H1 (cell line): ENCODE data around the gene SPI1. TPM values are rescaled to one million over a fixed set of nuclear protein-coding genes. Genes with fewer than 3 reads are reported as not detected.

Source experiments
- CTCF ChIA-PET: fragments of 300-600 bp; sonication (Branson Sonifier 250); formaldehyde crosslinking; loops from one replicate; lab custom pipeline; 2021; ENCODE audit not compliant: partially characterized antibody; lab: Charles Lee
- POLR2A ChIA-PET: fragments of 300-600 bp; sonication (Branson Sonifier 250); formaldehyde crosslinking; loops from one replicate; lab custom pipeline; 2021; ENCODE audit warnings: inconsistent platforms; ENCODE audit not compliant: partially characterized antibody; lab: Charles Lee
- DNase-seq, 2 experiments: peaks; one replicate each; pipeline versions ENCODE4 v3.0.0 to v3.0.0-alpha.2; 2010 to 2022; ENCODE audit warnings: low spot score in 2 of 2, low read depth in 1 of 2, mixed read lengths in 1 of 2
- FAIRE-seq: peaks from 2 replicates; lab custom pipeline; 2011; peaks lifted over from hg19 to GRCh38; lab: Jason Lieb, UNC
- H2AFZ ChIP-seq: 2 replicates; pipeline ENCODE4 v1.8.1; 2012; ENCODE audit warnings: low read length, inconsistent platforms
- H2AK5ac ChIP-seq: 2 replicates; pipeline ENCODE4 v1.6.1; 2013; ENCODE audit warnings: low read depth, low read length
- H2BK120ac ChIP-seq: replicated peaks from 2 replicates; pipeline ENCODE3; 2013; ENCODE audit warnings: low read depth, low read length, inconsistent platforms
- H2BK12ac ChIP-seq: 2 replicates; pipeline ENCODE4 v1.6.1; 2013; ENCODE audit warnings: low read depth, low read length
- H2BK15ac ChIP-seq: 2 replicates; pipeline ENCODE4 v1.6.1; 2013; ENCODE audit warnings: low read length
- H2BK20ac ChIP-seq: 2 replicates; pipeline ENCODE4 v1.6.1; 2013; ENCODE audit warnings: low read length
- H2BK5ac ChIP-seq: 2 replicates; pipeline ENCODE4 v1.6.1; 2013; ENCODE audit warnings: low read depth, low read length
- H3K14ac ChIP-seq: 2 replicates; pipeline ENCODE4 v1.6.1; 2013; ENCODE audit warnings: inconsistent platforms; ENCODE audit not compliant: insufficient read length
- H3K18ac ChIP-seq: 2 replicates; pipeline ENCODE4 v1.6.1; 2013; ENCODE audit warnings: low read length; ENCODE audit errors: extremely low read depth
- H3K23ac ChIP-seq: 2 replicates; pipeline ENCODE4 v1.6.1; 2013; ENCODE audit warnings: inconsistent platforms; ENCODE audit not compliant: insufficient read length
- H3K23me2 ChIP-seq: 2 replicates; pipeline ENCODE4 v1.6.1; 2013; ENCODE audit warnings: low read depth, low read length
- H3K27ac ChIP-seq: 2 replicates; pipeline ENCODE4 v1.6.1; 2011; ENCODE audit warnings: low read depth, low read length, inconsistent platforms
- H3K27me3 ChIP-seq, 4 experiments: replicated peaks in 1 of 4; 1 replicate in 1 of 4; 2 replicates in 3 of 4; pipeline versions ENCODE4 v1.6.1 to v1.8.1; 2011 to 2013; ENCODE audit warnings: low read length in 3 of 4, mild to moderate bottlenecking in 3 of 4, inconsistent platforms in 2 of 4, mixed read lengths in 2 of 4, moderate library complexity in 1 of 4; ENCODE audit not compliant: control insufficient read depth in 3 of 4, insufficient read depth in 3 of 4; ENCODE audit errors: extremely low read depth in 1 of 4
- H3K36me3 ChIP-seq, 4 experiments: 2 replicates each; pipeline versions ENCODE4 v1.6.1 to v1.8.1; 2011 to 2013; ENCODE audit warnings: mild to moderate bottlenecking in 4 of 4, low read length in 3 of 4, moderate library complexity in 2 of 4, control low read depth in 1 of 4, inconsistent platforms in 1 of 4; ENCODE audit not compliant: insufficient read depth in 4 of 4, control insufficient read depth in 2 of 4
- H3K4ac ChIP-seq: replicated peaks from 2 replicates; pipeline ENCODE3; 2013; ENCODE audit warnings: low read length, low read depth, mixed read lengths, inconsistent platforms; ENCODE audit not compliant: insufficient read length
- H3K4me1 ChIP-seq, 4 experiments: replicated peaks in 1 of 4; 1 replicate in 1 of 4; 2 replicates in 3 of 4; pipeline versions ENCODE4 v1.6.1 to v1.8.1; 2011 to 2013; ENCODE audit warnings: low read length in 3 of 4, inconsistent platforms in 2 of 4, mixed read lengths in 1 of 4; ENCODE audit not compliant: insufficient read depth in 4 of 4, control insufficient read depth in 3 of 4
- H3K4me2 ChIP-seq, 2 experiments: 2 replicates each; pipeline versions ENCODE4 v1.6.1 to v1.8.1; 2011 to 2013; ENCODE audit warnings: low read depth in 2 of 2, low read length in 2 of 2, control low read depth in 1 of 2, inconsistent platforms in 1 of 2, mild to moderate bottlenecking in 1 of 2; ENCODE audit not compliant: insufficient read depth in 1 of 2
- H3K4me3 ChIP-seq, 4 experiments: fragments of 200-600, 300-600 bp in 1 of 4; sonication (generic), shearing (Covaris generic), sonication (Bioruptor Twin) in 1 of 4; 2 replicates each; pipeline versions ENCODE4 v1.5.1 to v1.8.1; 2011 to 2016; ENCODE audit warnings: low read length in 4 of 4, low read depth in 3 of 4, control low read depth in 2 of 4, inconsistent platforms in 2 of 4, mild to moderate bottlenecking in 2 of 4, mixed read lengths in 1 of 4, moderate library complexity in 1 of 4; ENCODE audit not compliant: insufficient read depth in 2 of 4; ENCODE audit errors: extremely low read depth in 1 of 4
- H3K56ac ChIP-seq: replicated peaks from 2 replicates; pipeline ENCODE3; 2013; ENCODE audit warnings: low read depth, mild to moderate bottlenecking, mixed read lengths, low read length, inconsistent platforms; ENCODE audit not compliant: insufficient read length
- H3K79me1 ChIP-seq: 2 replicates; pipeline ENCODE4 v1.6.1; 2013; ENCODE audit warnings: low read depth, low read length, control low read depth
- H3K79me2 ChIP-seq, 2 experiments: 2 replicates each; pipeline versions ENCODE4 v1.6.1 to v1.8.1; 2012 to 2013; ENCODE audit warnings: low read length in 2 of 2, mild to moderate bottlenecking in 2 of 2, inconsistent platforms in 1 of 2; ENCODE audit not compliant: insufficient read depth in 2 of 2, control insufficient read depth in 1 of 2
- H3K9ac ChIP-seq, 4 experiments: replicated peaks in 1 of 4; 1 replicate in 1 of 4; 2 replicates in 3 of 4; pipeline versions ENCODE4 v1.6.1 to v1.8.1; 2011 to 2013; ENCODE audit warnings: low read depth in 3 of 4, low read length in 3 of 4, control low read depth in 2 of 4, mild to moderate bottlenecking in 2 of 4, moderate library complexity in 2 of 4, inconsistent platforms in 1 of 4; ENCODE audit errors: extremely low read depth in 1 of 4
- H3K9me3 ChIP-seq, 2 experiments: 2 replicates each; pipeline versions ENCODE4 v1.6.1 to v1.8.1; 2012 to 2013; ENCODE audit warnings: mild to moderate bottlenecking in 2 of 2, moderate library complexity in 2 of 2, control low read depth in 1 of 2, inconsistent platforms in 1 of 2, low read depth in 1 of 2, low read length in 1 of 2, mixed read lengths in 1 of 2; ENCODE audit not compliant: insufficient read depth in 2 of 2
- H4K20me1 ChIP-seq, 2 experiments: replicated peaks in 1 of 2; 2 replicates each; pipeline versions ENCODE3 to v1.8.1; 2011 to 2013; ENCODE audit warnings: inconsistent platforms in 2 of 2, low read length in 2 of 2, mild to moderate bottlenecking in 1 of 2; ENCODE audit not compliant: insufficient read depth in 2 of 2, control insufficient read depth in 1 of 2
- H4K5ac ChIP-seq: 2 replicates; pipeline ENCODE4 v1.6.1; 2013; ENCODE audit warnings: low read length, low read depth, mixed read lengths, inconsistent platforms; ENCODE audit not compliant: insufficient read length
- H4K8ac ChIP-seq: 2 replicates; pipeline ENCODE4 v1.8.0; 2013; ENCODE audit warnings: mild to moderate bottlenecking, moderate library complexity, low read length, inconsistent platforms; ENCODE audit not compliant: insufficient read depth; ENCODE audit errors: extremely low read depth
- H4K91ac ChIP-seq: replicated peaks from 2 replicates; pipeline ENCODE3; 2013; ENCODE audit warnings: low read length, mixed read lengths, inconsistent platforms; ENCODE audit not compliant: insufficient read length
- BCL11A ChIP-seq, 2 experiments: IDR thresholded peaks; one replicate each; pipeline ENCODE4 v1.6.1; 2011; ENCODE audit warnings: low read depth in 2 of 2, low read length in 2 of 2, mild to moderate bottlenecking in 2 of 2
- E2F6 ChIP-seq: IDR thresholded peaks from 2 replicates; pipeline ENCODE4 v1.6.1; 2012; ENCODE audit warnings: inconsistent platforms
- HDAC6 ChIP-seq: IDR thresholded peaks from one replicate; pipeline ENCODE4 v1.7.1; 2012; ENCODE audit warnings: low read depth, mild to moderate bottlenecking, inconsistent platforms, low read length, moderate library complexity
- WGBS, 2 experiments: shearing (Covaris generic) in 1 of 2; methylation state at CpG; one replicate each; pipeline versions ENCODE4 v1.1.6 to v1.1.7; 2013 to 2015; ENCODE audit warnings: low lambda C conversion rate in 2 of 2, mixed read lengths in 2 of 2, inconsistent platforms in 1 of 2, low coverage in 1 of 2, missing lambda C conversion rate in 1 of 2; ENCODE audit not compliant: insufficient replicate concordance in 2 of 2, insufficient coverage in 1 of 2, insufficient read length in 1 of 2; ENCODE audit errors: extremely low coverage in 1 of 2, missing lambda C conversion rate in 1 of 2; 5-methylcytosine and 5-hydroxymethylcytosine counted together
- polyA plus RNA-seq, 7 experiments: library from polyadenylated mRNA; depleted of rRNA in 3 of 7; stranded (reverse) in 5 of 7; unstranded in 2 of 7; fragments of >200 nt in 5 of 7; fragments of 200-250 nt in 2 of 7; gene quantifications; 1 replicate in 5 of 7; 2 replicates in 1 of 7; 4 replicates in 1 of 7; pipeline versions ENCODE4 v1.2.1 to v1.2.3, GENCODE V29; 2011 to 2013; ENCODE audit warnings: missing spikeins in 2 of 7, mixed read lengths in 2 of 7
- total RNA-seq: library from RNA; stranded (reverse); fragmentation: NEBNext Ultra II Directional; extraction: Animal tissue kit (Norgen Biotek cat#: 25700); gene quantifications from 2 replicates; pipeline ENCODE4 v1.2.1, GENCODE V29; 2021

Gene SPI1
- total and polyA plus RNA-seq, 2 of the 8 experiments (the other 6 are each of a cell fraction or from before 2014, with no cell fraction given), result 0.12 TPM; not detected in 1

- Histone ChIP-seq H2BK15ac (no peak overlapping the region), H2BK120ac (no peak overlapping the region), H2AK5ac (no peak overlapping the region), H2BK20ac (no peak overlapping the region), H2AFZ (no peak overlapping the region), H4K91ac (no peak overlapping the region), H3K4me3 (no peak overlapping the region), H3K4me2 (no peak overlapping the region), H3K27me3 (no peaks in the 10 kb centered on the region), H3K18ac (no peak overlapping the region), H3K79me2 (no peaks in the 10 kb centered on the region), H3K23ac (no peak overlapping the region), H3K56ac (no peak overlapping the region), H2BK5ac (no peak overlapping the region), H3K23me2 (peaks cover 16% of the 10 kb centered on the region), H3K79me1 (0 out of 2 replicates have a peak, but pooled peaks cover 2% of the 10 kb centered on the region), H3K9me3 (peaks cover 0 to 5% of the 10 kb centered on the region in 2 experiments; a peak in 1 of 4 replicates), H3K14ac (no peak overlapping the region), H3K9ac (no peak overlapping the region), H3K4ac (no peak overlapping the region), H4K8ac (no peak overlapping the region), H3K27ac (no peak overlapping the region), H3K4me1 (no peaks in the 10 kb centered on the region; a peak in 1 of 7 replicates), H3K36me3 (no peaks in the 10 kb centered on the region; a peak in 1 of 8 replicates), H4K20me1 (peaks cover 0 to 12% of the 10 kb centered on the region in 2 experiments), H2BK12ac (no peak overlapping the region), H4K5ac (no peak overlapping the region)
- ChIA-PET CTCF (interaction anchor here (1.1 to 2.3 kb wide), 5 partner anchors 12 to 126 kb away, joined by 3 to 7 read pairs (median 4); no protein-coding TSS in a partner anchor), POLR2A (interaction anchor here (1.2 kb wide), 1 partner anchor 39 kb away, joined by 5 read pairs; no protein-coding TSS in a partner anchor)
- DNase-seq (no peak), FAIRE-seq (no peak)
- WGBS, 2 experiments, result 97% methylated on average over 15 of the region's 15 CpGs; no CpG with 5 or more reads in 1 of the 2 experiments
- TF ChIP-seq HDAC6 (no peak), E2F6 (no peak), BCL11A (IDR thresholded peaks at IDR 0.05; ENCODE audit: low read depth in 2 of 2, low read length in 2 of 2) (no peak)
Observed at GRCh38 chr11:47360341-47360740, 18.0 kb downstream of the SPI1 start.
